ENCODE measurements around the gene AVL9. TPM values are rescaled to one million over a fixed set of nuclear protein-coding genes. Genes with fewer than 3 reads are reported as not detected.

AVL9 gene
- total and polyA plus RNA-seq, 2 of the 13 experiments (the other 11 are each of a cell fraction or from before 2014, with no cell fraction given), result 29.9 to 48.0 TPM

GRCh38 chr7:32495298-32496051 lies at the start of gene AVL9 (continued):
- TF ChIP-seq ZNF230 (CRISPR knock-in tag; IDR thresholded peaks at IDR 0.05) (peak; percentile 66), SCMH1 (CRISPR knock-in tag; IDR thresholded peaks at IDR 0.05; ENCODE audit: borderline replicate concordance) (no peak), ZUFSP (CRISPR knock-in tag; IDR thresholded peaks at IDR 0.05; ENCODE audit: borderline replicate concordance) (no peak), RORA (CRISPR knock-in tag; IDR thresholded peaks at IDR 0.05) (no peak), ETS1 (CRISPR knock-in tag; IDR thresholded peaks at IDR 0.05) (0 out of 2 replicates have a peak, but pooled peaks have one; percentile 63), SRSF1 (optimal IDR thresholded peaks at IDR 0.05; ENCODE audit: low read depth, low read length) (no peak), PCBP2 (optimal IDR thresholded peaks at IDR 0.05; ENCODE audit: low read depth, low read length, poor library complexity, severe bottlenecking) (no peak), CHCHD3 (CRISPR knock-in tag; IDR thresholded peaks at IDR 0.05) (no peak), IRF9 (CRISPR knock-in tag; IDR thresholded peaks at IDR 0.05; ENCODE audit: borderline replicate concordance) (peak; percentile 81), PAWR (CRISPR knock-in tag; IDR thresholded peaks at IDR 0.05; ENCODE audit: borderline replicate concordance) (no peak), KLF12 (CRISPR knock-in tag; IDR thresholded peaks at IDR 0.05; ENCODE audit: borderline replicate concordance) (peak; percentile 84), ZNF275 (CRISPR knock-in tag; IDR thresholded peaks at IDR 0.05; ENCODE audit: borderline replicate concordance) (no peak; the same call in 1 of the 2 replicates), WIZ (CRISPR knock-in tag; IDR thresholded peaks at IDR 0.05) (0 out of 2 replicates have a peak, but pooled peaks have one; percentile 69), FOXP1 (IDR thresholded peaks at IDR 0.05) (no peak), FOXP1 (CRISPR knock-in tag; IDR thresholded peaks at IDR 0.05) (no peak), HOMEZ (CRISPR knock-in tag; IDR thresholded peaks at IDR 0.05; ENCODE audit: low read depth) (peak; percentile 37; the same call in 1 of the 2 replicates), DR1 (CRISPR knock-in tag; IDR thresholded peaks at IDR 0.05) (no peak), ATF5 (CRISPR knock-in tag; IDR thresholded peaks at IDR 0.05; ENCODE audit: low read depth) (peak; percentile 81; the same call in 1 of the 2 replicates), FOXC1 (CRISPR knock-in tag; IDR thresholded peaks at IDR 0.05; ENCODE audit: borderline replicate concordance) (peak; percentile 87; the same call in 1 of the 2 replicates), NR0B2 (CRISPR knock-in tag; IDR thresholded peaks at IDR 0.05) (no peak), YEATS4 (CRISPR knock-in tag; IDR thresholded peaks at IDR 0.05; ENCODE audit: borderline replicate concordance) (peak; percentile 97)

Data from HepG2 (cell line).